ENCODE data around the gene OR51M1.

DNA sequence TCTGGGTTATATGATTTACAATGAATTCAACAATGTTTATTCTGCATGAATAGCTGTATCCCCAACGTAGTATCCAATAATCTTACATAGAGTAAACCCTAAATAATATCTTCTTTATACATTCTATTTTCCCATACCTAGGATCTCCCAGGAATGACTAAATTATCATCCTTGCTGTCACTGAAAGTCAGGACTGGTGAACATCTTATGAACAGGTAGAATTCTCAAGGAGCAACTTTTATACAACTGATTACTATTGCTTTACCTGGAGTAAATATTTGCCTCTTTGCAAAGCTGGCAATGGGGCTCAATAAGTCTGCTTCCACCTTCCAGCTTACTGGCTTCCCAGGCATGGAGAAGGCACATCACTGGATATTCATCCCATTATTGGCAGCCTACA, 32.4 kb upstream of the OR51M1 start, which contains the start of gene OR51B6:
- TF ChIP-seq GLIS3 (CRISPR knock-in tag; IDR thresholded peaks at IDR 0.05) (no peak), BACH2 (CRISPR knock-in tag; IDR thresholded peaks at IDR 0.05; ENCODE audit: borderline replicate concordance) (no peak), ARNTL (CRISPR knock-in tag; IDR thresholded peaks at IDR 0.05; ENCODE audit: borderline replicate concordance, low read depth) (no peak), ISL1 (CRISPR knock-in tag; IDR thresholded peaks at IDR 0.05) (no peak), ZNF70 (CRISPR knock-in tag; IDR thresholded peaks at IDR 0.05) (no peak), SNAI2 (CRISPR knock-in tag; IDR thresholded peaks at IDR 0.05) (no peak), ZC3H10 (CRISPR knock-in tag; IDR thresholded peaks at IDR 0.05) (no peak), CSDC2 (CRISPR knock-in tag; IDR thresholded peaks at IDR 0.05) (no peak), OSR1 (CRISPR knock-in tag; IDR thresholded peaks at IDR 0.05) (no peak), ZFP3 (CRISPR knock-in tag; IDR thresholded peaks at IDR 0.05) (no peak), TOX (CRISPR knock-in tag; IDR thresholded peaks at IDR 0.05; ENCODE audit: borderline replicate concordance) (no peak)
- TF ChIP-seq, protein P1, sequence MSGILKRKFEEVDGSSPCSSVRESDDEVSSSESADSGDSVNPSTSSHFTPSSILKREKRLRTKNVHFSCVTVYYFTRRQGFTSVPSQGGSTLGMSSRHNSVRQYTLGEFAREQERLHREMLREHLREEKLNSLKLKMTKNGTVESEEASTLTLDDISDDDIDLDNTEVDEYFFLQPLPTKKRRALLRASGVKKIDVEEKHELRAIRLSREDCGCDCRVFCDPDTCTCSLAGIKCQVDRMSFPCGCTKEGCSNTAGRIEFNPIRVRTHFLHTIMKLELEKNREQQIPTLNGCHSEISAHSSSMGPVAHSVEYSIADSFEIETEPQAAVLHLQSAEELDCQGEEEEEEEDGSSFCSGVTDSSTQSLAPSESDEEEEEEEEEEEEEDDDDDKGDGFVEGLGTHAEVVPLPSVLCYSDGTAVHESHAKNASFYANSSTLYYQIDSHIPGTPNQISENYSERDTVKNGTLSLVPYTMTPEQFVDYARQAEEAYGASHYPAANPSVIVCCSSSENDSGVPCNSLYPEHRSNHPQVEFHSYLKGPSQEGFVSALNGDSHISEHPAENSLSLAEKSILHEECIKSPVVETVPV (CRISPR knock-in tag; IDR thresholded peaks at IDR 0.05): no peak
- TF ChIP-seq, protein P2, sequence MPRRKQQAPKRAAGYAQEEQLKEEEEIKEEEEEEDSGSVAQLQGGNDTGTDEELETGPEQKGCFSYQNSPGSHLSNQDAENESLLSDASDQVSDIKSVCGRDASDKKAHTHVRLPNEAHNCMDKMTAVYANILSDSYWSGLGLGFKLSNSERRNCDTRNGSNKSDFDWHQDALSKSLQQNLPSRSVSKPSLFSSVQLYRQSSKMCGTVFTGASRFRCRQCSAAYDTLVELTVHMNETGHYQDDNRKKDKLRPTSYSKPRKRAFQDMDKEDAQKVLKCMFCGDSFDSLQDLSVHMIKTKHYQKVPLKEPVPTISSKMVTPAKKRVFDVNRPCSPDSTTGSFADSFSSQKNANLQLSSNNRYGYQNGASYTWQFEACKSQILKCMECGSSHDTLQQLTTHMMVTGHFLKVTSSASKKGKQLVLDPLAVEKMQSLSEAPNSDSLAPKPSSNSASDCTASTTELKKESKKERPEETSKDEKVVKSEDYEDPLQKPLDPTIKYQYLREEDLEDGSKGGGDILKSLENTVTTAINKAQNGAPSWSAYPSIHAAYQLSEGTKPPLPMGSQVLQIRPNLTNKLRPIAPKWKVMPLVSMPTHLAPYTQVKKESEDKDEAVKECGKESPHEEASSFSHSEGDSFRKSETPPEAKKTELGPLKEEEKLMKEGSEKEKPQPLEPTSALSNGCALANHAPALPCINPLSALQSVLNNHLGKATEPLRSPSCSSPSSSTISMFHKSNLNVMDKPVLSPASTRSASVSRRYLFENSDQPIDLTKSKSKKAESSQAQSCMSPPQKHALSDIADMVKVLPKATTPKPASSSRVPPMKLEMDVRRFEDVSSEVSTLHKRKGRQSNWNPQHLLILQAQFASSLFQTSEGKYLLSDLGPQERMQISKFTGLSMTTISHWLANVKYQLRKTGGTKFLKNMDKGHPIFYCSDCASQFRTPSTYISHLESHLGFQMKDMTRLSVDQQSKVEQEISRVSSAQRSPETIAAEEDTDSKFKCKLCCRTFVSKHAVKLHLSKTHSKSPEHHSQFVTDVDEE (CRISPR knock-in tag; IDR thresholded peaks at IDR 0.05): no peak
